GM11168 (cell line): Measurements from ENCODE around the gene INTS12.
"Not testable (repeated sequence)": the region's sequence is repeated elsewhere in the genome, so short reads cannot be mapped to it uniquely, and the experiment has no call there.

Source experiments
- in situ Hi-C: fragments of 300-500 bp; cut with MboI; formaldehyde crosslinking; loops from one replicate; pipeline ENCODE4 v1.12.0; 2022; ENCODE audit warnings: low sequenced_read_pairs; ENCODE audit not compliant: unreplicated experiment

The INTS12 gene, protein sequence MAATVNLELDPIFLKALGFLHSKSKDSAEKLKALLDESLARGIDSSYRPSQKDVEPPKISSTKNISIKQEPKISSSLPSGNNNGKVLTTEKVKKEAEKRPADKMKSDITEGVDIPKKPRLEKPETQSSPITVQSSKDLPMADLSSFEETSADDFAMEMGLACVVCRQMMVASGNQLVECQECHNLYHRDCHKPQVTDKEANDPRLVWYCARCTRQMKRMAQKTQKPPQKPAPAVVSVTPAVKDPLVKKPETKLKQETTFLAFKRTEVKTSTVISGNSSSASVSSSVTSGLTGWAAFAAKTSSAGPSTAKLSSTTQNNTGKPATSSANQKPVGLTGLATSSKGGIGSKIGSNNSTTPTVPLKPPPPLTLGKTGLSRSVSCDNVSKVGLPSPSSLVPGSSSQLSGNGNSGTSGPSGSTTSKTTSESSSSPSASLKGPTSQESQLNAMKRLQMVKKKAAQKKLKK

DNA sequence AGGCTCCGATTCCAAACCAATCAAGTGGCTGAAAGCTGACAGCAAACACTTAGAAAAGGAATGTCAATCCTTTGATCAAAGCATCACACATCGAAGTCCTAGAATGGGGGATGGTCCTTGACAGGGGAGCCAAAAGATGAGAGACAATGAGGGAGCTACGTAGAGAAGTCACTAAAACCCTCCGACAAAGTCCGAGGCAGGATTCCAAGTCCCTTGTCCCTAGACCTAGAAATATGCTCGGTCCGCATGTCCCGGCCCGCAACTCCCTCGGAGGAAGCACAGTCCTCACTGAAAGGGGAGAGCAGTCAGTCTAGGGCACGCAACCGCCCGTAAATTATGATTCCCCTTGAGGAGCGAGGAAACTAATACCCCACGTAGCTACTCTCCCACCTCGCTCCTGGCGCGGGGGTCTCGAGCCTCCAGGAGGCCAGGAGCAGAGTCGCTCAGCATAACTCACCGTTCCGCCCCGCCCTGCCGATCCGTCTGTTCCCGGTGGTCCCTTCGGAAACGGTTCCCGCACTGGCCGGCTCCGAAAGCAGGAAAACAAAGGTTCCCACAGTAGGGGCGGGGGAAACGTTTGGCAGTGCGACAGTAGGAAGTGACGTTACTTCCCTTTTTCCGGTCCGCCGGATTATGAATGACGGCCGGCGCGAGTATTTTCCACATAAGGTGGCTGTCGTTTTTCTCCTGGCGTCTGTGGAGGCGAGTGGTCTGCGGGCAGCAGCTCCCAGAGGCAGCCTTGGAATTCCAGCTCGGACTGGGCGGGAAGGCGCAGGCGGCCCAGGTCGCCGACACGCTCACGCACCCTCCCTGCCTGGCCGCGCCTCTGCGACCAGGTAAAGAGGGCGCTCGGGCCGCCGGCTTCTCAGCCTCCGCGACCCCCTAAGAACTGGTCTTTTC lies at the start of gene INTS12, which contains the start of gene GSTCD:
INTS12 (minus strand) TSS at position 509 of the 900 bp plus-strand sequence. CDS start 8,684 bp downstream, outside the sequence.
GSTCD (plus strand) TSS at position 604 of the 900 bp plus-strand sequence. CDS start 8,830 bp downstream, outside the sequence.
- in situ Hi-C loops, result loop anchor here (25.0 kb wide), 1 partner anchor 196 kb away; no protein-coding TSS in a partner anchor

DNA sequence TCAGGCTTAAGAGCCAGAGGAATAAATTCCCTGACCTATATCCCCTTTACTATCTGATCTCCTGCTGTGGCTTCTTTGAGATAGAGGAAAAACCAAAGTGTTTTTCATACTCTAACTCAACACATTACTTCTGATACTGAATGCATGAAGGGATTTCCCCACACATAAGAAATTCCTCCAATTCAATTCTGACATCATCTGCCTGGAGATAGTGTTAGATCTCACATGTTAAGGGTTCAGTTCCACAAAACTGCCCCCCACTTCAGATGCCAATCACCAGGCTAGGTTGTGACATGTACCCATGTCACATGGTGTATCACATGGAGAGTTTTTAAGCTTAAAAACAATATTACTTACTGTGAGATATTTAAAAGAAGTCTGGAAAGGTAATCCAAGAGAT lies 46.9 kb upstream of the INTS12 start:
- in situ Hi-C loops, result no loop called here

DNA sequence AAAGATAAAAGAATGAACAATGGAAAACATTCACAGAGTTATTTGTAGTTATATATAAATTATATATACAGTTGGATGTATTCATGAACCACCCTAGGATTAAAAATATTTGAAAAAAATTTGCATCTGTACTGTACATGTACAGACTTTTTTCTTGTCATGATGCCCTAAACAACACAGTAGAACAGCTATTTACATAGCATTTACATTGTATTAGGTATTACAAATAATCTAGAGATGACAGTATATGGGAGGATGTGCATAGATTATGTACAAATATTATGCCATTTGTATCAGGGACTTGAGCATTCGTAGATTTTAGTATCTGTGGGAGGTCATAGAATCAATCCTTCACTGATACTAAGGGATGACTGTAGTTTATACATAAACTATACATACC lies 44.9 kb upstream of the INTS12 start:
- in situ Hi-C loops, result no loop called here

DNA sequence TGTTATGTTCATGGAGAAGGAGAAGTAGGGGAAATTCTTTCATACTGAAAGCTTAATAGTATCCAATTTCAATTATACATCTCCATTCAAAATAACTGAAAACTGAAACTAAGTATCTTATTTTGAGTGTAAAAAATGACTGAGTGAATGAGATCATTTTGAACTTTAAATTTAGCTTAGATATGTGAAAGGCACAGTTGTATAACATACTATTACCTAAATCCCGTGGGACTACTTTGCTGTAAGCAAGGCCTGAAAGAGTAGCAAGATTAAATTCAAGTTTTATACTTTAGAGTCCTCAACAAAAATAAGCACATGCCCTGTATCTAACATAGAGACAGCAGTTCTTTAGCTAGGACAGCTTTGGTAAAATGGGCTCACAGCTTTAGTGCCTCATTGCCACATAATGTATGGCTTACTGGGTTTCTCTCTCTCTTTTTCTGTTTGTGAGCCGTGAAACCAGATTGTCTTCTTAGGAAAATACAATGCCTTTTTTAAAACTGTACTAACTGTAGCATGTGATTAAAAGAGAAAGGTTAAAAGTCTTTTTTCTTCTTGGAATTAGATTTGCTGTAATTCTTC lies 43.3 kb upstream of the INTS12 start:
- in situ Hi-C loops, result no loop called here

DNA sequence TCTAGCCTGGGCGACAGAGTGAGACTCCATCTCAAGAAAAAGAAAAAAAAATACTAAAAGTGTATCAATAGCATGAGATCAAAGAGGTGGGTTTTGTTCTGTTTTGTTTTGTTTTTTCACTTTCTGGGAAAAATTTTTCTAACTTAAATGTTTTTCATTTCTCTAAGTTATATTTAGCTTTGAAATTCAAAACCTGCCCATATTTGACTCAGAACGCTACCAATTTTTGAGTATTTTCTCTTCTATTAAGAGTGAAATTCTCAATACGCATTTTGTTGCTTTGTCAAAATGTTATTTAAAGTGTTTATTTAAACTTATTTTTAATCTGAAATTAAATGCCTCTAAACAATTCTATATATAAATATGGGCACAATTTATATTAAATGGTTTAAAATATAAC lies 39.7 kb upstream of the INTS12 start:
- in situ Hi-C loops, result no loop called here

DNA sequence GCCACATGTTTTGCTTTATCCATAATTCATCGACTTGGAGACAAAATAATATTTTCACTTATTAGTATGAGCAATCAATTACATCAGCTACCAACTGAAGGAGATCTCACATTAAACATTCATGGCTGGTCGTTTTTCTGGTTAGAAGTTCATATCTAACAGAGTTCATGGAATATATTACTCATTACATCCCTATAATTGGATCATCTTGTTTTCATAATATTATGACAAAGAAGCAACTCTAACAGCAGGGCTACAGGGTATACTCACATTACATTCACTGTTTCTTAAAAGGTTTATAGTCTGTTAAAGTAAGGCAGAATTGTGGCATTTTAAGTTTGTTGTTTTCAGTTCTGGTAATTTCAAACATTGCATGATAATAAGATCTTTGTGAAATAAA lies 33.1 kb upstream of the INTS12 start:
- in situ Hi-C loops, result no loop called here

DNA sequence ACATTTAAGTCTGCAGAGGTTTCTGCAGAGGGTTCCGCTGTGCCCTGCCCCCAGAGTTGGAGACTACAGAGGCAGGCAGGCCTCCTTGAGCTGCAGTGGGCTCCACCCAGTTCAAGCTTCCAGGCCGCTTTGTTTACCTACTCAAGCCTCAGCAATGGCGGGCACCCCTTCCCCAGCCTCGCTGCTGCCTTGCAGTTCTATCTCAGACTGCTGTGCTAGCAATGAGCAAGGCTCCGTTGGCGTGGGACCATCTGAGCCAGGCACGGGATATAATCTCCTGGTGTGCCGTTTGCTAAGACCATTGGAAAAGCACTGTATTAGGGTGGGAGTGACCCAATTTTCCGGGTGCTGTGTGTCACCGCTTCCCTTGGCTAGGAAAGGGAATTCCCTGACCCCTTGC lies 26.7 kb upstream of the INTS12 start:
- in situ Hi-C loops, result not testable (repeated sequence)

DNA sequence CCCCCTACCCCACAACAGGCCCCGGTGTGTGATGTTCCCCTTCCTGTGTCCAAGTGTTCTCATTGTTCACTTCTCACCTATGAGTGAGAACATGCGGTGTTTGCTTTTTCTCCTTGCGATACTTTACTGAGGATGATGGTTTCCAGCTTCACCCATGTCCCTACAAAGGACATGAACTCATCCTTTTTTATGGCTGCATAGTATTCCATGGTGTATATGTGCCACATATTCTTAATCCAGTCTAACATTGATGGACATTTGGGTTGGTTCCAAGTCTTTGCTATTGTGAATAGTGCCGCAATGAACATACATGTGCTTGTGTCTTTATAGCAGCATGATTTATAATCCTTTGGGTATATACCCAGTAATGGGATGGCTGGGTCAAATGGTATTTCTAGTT lies 21.4 kb upstream of the INTS12 start:
- in situ Hi-C loops, result not testable (repeated sequence)

DNA sequence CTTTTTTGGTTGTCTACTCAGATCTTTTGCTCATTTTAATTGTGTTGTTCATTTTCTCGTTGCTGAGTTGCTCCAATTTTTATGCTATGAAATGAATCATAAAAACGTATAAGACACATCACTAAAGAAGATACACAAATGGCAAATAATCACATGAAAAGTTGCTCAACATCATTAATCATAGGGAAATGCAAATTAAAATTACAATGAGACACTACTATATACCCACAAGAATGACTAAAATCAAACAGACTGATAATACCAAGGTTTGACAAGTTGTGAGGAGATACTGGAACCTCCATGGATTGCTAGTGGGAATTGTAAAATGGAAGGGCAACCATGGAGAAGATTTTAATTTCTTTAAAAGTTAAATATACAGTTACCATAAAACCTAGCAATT lies 17.1 kb upstream of the INTS12 start:
- in situ Hi-C loops, result no loop called here

DNA sequence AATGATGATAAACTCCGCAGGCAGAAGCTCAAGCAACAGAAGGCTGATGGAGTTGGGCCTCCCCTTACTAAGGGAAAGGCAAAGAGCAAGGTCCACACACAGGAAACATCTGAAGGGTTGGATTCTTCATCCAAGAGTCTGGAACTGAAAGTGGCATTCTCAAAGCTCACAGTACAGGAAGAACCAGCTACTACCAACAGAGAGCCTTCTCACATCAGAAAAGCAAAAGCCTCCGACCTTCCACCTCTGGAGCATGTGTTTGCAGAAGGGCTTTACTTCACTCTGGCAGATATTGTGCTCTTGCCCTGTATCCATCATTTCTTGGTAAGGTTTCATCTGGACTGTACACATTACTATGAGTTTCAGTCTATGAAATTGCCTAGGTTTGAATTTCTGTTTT lies 10.7 kb upstream of the INTS12 start:
- in situ Hi-C loops, result loop anchor here (25.0 kb wide), 1 partner anchor 207 kb away; no protein-coding TSS in a partner anchor

DNA sequence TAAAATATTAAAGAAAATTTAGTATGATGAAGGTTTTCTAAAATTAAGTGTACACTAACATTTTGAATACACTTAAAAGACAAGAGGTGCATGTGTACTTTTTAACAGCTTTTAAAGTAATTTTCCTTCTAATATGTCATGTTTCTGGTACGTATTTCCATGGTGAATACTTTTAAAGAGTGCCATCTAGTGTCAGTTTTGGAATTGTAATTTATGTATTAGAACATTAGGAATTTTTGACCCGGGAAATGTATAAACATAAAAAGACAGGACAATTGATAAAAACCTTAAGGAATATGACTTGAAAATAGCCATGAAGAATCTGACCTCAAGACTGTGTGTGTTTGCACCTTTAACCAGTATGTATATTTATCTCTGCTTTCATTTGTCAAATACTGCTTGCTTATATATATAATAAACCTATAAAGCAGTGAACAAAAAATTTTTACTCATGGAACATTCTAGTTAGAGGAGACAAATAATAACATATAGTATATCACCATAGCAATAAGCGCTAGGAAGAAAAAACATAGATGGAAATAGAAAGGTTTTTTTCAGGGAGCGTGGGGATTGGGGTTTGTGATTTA lies 7.3 kb upstream of the INTS12 start:
- in situ Hi-C loops, result loop anchor here (25.0 kb wide), 1 partner anchor 203 kb away; no protein-coding TSS in a partner anchor

DNA sequence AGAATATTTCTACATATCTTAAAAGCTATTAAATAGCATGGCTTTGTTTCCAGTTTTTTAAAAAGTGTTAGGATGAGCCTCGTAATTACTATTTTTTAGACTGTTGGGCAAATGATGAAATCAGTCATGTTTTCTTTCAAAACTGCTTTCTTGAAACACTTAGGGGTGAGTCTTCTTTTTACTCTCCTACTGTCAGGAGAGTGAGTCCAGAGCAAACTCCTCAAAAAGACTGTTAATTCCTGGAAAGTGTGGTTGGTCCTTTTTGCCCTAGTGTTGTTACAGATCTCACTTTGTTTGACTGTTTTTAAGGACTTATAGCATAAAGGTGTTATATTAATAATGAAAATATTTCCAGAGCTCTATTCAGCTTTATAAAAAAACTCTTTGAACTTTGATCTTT lies 6.4 kb upstream of the INTS12 start:
- in situ Hi-C loops, result loop anchor here (25.0 kb wide), 1 partner anchor 203 kb away; no protein-coding TSS in a partner anchor

DNA sequence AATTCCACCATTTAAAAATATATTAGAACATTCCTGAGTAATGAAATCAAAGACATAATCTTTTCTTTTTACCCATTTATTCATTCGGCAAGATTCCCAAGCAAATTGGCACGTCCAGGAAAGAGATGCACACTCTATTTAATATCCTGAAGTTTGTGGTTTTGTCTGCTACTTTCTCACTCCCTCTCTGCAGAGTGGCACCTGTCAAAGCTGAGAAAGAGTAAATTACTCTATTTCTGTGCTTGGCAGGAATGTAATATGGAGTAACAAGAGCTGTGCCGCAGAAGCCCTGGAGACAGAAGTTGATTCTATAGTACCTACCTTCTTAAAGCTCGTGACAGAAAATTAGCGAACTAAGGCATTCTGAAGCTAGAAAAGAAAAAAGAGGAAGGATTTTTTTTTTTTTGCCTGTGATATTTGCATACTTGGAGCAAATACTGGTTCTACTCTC lies 5.6 kb upstream of the INTS12 start:
- in situ Hi-C loops, result loop anchor here (25.0 kb wide), 1 partner anchor 202 kb away; no protein-coding TSS in a partner anchor

DNA sequence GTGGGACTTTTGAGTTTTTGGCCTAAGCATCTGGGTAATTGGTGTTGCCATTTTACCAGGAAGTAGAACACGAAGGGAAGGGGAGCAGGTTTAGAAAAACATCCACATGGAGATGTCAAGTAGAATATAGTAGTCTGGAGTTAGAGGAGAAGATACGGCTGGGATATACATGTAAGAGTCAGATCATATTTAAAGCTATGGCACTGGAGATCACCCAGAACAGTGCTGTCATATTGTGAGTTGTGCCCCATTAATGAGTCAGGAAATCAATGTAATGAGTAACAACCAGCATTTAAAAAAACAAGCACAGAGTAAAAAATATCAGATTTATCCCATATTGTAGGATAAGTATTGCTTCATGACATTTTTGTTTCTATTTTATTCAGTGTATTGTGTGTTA lies 4.3 kb upstream of the INTS12 start:
- in situ Hi-C loops, result loop anchor here (25.0 kb wide), 1 partner anchor 200 kb away; no protein-coding TSS in a partner anchor

DNA sequence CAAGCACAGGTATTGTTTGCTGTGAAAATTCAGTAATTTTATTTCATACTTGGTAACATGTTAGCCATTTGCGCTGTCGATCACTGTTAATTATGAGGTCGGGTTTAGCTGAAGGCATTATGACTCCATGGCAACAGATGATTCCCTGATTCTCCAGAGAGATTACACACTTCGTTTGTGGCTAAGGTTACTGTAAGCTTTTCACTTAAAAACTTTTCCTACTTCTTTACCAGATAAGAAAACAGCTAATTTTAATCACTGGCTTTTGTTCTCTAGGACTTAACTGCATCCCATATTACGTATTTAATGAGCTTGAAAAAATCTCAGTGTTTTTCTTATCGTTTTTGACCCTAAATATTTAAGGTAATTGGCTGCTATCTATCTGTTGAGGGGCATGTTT lies 2.2 kb upstream of the INTS12 start:
- in situ Hi-C loops, result loop anchor here (25.0 kb wide), 1 partner anchor 198 kb away; no protein-coding TSS in a partner anchor

DNA sequence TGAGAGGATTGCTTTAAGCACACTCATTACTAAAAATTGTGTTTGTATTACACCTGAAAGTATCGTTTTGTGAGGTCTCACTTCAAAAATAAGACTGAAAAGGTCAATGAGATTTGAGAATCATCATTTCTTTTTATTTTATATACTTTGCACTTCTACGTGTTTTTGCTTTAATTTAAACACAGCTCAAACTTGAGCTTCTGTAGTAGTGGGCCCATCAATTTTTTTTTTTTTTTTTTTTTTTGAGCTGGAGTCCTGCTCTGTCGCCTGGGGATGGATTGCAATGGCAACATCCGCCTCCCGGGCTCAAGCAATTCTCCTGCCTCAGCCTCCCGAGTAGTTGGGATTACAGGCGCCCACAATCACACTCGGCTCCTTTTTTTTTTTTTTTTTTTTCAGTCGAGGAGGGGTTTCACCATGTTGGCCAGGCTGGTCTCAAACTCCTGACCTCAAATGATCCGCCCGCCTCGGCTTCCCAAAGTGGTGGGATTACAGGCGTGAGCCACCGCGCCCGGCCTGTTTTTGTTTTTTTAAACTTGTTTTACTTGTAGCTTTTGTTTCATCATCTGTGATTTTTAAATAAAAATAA lies 1.6 kb upstream of the INTS12 start:
- in situ Hi-C loops, result loop anchor here (25.0 kb wide), 1 partner anchor 198 kb away; no protein-coding TSS in a partner anchor

DNA sequence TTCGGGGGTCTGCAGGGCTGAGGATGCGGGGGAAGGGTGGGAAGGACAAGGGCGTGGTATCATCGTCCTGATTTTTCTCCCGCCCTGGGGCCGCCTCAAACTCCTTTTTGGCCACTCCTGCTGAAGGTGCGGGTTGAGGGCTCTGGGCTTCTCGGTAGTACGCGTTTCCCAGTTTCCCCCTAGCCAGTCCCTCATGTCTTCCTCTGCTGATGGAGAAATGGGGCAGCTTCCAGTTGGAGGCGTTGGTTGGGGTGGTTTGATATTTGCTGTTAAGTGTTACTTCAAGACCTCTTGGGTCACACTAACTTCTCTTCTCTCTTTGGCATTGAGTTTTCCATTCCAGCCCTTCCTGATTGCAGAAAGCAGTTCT lies 577 bp upstream of the INTS12 start:
- in situ Hi-C loops, result loop anchor here (25.0 kb wide), 1 partner anchor 197 kb away; no protein-coding TSS in a partner anchor

DNA sequence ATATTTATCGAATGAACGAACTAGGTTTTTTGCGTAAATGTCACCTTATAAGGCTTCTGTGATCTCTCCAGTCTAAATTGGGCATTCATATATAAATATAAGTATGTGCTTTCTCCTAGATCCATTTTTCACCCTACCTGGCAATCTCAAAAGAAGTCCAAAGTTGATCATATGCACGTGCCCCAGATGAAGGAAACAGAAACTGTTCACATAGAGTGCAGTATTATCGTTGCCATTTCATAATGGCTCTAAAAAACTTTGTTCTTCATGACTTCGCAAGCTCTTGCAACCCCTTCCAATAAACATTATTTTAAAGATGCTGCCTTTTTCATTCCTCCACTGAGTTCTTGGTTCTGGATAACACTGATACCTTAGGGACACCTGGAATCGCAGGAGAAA lies 708 bp downstream of the INTS12 start:
- in situ Hi-C loops, result loop anchor here (25.0 kb wide), 1 partner anchor 195 kb away; no protein-coding TSS in a partner anchor

DNA sequence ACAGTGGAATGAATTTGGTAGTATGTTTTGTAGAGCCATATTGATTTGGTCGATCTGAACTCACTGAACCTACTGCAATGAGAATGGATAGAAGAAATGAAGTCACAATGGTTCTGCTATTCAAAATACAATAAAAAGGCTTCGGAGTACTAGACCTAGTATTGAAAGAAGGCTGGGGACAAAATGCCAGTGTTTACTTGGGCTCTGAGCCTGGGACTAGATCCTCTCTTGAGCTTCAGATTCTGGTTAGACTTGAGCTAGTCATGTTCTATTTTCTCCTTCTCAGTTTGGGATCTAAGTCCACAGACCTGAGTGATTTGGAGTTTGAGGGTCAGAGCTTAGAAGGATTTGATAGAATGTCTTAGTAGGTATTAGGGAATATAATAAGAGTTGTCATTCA lies 9.9 kb downstream of the INTS12 start:
- in situ Hi-C loops, result no loop called here
